ENCODE data around the gene THRAP3. TPM values are rescaled to one million over a fixed set of nuclear protein-coding genes. Genes with fewer than 3 reads are reported as not detected.

Gene THRAP3
- total and polyA plus RNA-seq, 2 of the 8 experiments (the other 6 are each of a cell fraction or from before 2014, with no cell fraction given) = 40.2 to 183 TPM

DNA sequence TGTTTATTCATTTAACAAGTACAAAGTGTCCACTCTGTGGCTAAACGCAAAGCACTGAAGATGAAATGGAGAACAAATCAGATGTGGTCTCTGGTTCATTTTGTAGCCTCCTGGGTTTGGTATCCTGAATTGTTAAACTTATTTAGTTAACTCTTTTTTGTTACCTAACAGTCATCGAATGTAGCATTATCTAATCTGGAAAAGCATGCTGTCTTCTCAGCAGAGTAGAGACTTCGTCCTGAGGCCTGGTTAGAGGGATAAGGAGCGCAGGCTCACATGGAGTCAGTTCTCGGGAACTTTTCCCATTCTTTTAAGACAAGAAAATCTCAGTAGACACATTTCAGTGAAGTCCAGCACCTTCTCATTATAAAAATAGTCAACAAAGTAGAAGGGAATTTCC lies 48.8 kb downstream of the THRAP3 start:
- peaks cover 0 to 27% (median 18%) of the 10 kb centered on the region in 4 experiments; a peak in 7 of 8 replicates for H3K36me3 ChIP-seq (ENCODE audit: control insufficient read depth in 2 of 4, insufficient read depth in 4 of 4, low read length in 3 of 4)
- H3K79me2 ChIP-seq (ENCODE audit: control insufficient read depth in 1 of 2, insufficient read depth in 2 of 2, low read length in 2 of 2) = peaks cover 3 to 28% of the 10 kb centered on the region in 2 experiments; a peak in 2 of 4 replicates
- no peak overlapping the region for H3K27ac ChIP-seq (ENCODE audit: low read depth, low read length)
- no peak overlapping the region for H3K56ac ChIP-seq (replicated peaks; ENCODE audit: insufficient read length, low read depth, low read length)
- H4K5ac ChIP-seq (ENCODE audit: insufficient read length, low read depth, low read length) = no peak overlapping the region
- no peak overlapping the region for H2BK20ac ChIP-seq (ENCODE audit: low read length)
- H3K9ac ChIP-seq (replicated peaks in 1 of 4; ENCODE audit: extremely low read depth in 1 of 4, low read depth in 3 of 4, low read length in 3 of 4) = no peak overlapping the region
- no peak overlapping the region for H3K23ac ChIP-seq (ENCODE audit: insufficient read length)
- H3K4me3 ChIP-seq (ENCODE audit: extremely low read depth in 1 of 4, insufficient read depth in 2 of 4, low read depth in 3 of 4, low read length in 4 of 4) = no peak overlapping the region
- no peaks in the 10 kb centered on the region for H3K23me2 ChIP-seq (ENCODE audit: low read depth, low read length)
- H2AK5ac ChIP-seq (ENCODE audit: low read depth, low read length) = no peak overlapping the region
- no peak overlapping the region for H4K91ac ChIP-seq (replicated peaks; ENCODE audit: insufficient read length, low read length)
- ChIA-PET CTCF (ENCODE audit: partially characterized antibody) (interaction anchor here (1.2 kb wide), 1 partner anchor 13 kb away, joined by 3 read pairs; no protein-coding TSS in a partner anchor), POLR2A (ENCODE audit: partially characterized antibody) (no interaction called here)
- H3K9me3 ChIP-seq (ENCODE audit: insufficient read depth in 2 of 2, low read depth in 1 of 2, low read length in 1 of 2) = no peaks in the 10 kb centered on the region
- no peak overlapping the region for H2AFZ ChIP-seq (ENCODE audit: low read length)
- no peaks in the 10 kb centered on the region for H3K4me1 ChIP-seq (replicated peaks in 1 of 4; ENCODE audit: control insufficient read depth in 3 of 4, insufficient read depth in 4 of 4, low read length in 3 of 4)
- peaks cover 0 to 4% of the 10 kb centered on the region in 2 experiments for H4K20me1 ChIP-seq (replicated peaks in 1 of 2; ENCODE audit: control insufficient read depth in 1 of 2, insufficient read depth in 2 of 2, low read length in 2 of 2)
- 95% methylated on average over 5 of the region's 5 CpGs; no CpG with 5 or more reads in 1 of the 2 experiments for whole genome bisulfite sequencing, 2 experiments (ENCODE audit: extremely low coverage in 1 of 2, insufficient coverage in 1 of 2, insufficient read length in 1 of 2, insufficient replicate concordance in 2 of 2, low coverage in 1 of 2, low lambda C conversion rate in 2 of 2, missing lambda C conversion rate in 1 of 2)
- H3K4ac ChIP-seq (replicated peaks; ENCODE audit: insufficient read length, low read depth, low read length) = no peak overlapping the region
- H2BK5ac ChIP-seq (ENCODE audit: low read depth, low read length) = no peak overlapping the region
- no peak overlapping the region for H2BK12ac ChIP-seq (ENCODE audit: low read depth, low read length)
- peaks cover 2% of the 10 kb centered on the region for H3K79me1 ChIP-seq (ENCODE audit: low read depth, low read length)
- H3K14ac ChIP-seq (ENCODE audit: insufficient read length) = no peak overlapping the region
- H3K27me3 ChIP-seq (replicated peaks in 1 of 4; ENCODE audit: control insufficient read depth in 3 of 4, extremely low read depth in 1 of 4, insufficient read depth in 3 of 4, low read length in 3 of 4) = no peaks in the 10 kb centered on the region
- no peak for DNase-seq (ENCODE audit: low read depth in 1 of 2, low spot score in 2 of 2)
- no peak overlapping the region for H3K18ac ChIP-seq (ENCODE audit: extremely low read depth, low read length)
- H2BK120ac ChIP-seq (replicated peaks; ENCODE audit: low read depth, low read length) = no peak overlapping the region
- no peak overlapping the region for H2BK15ac ChIP-seq (ENCODE audit: low read length)
- no peak for FAIRE-seq
- H4K8ac ChIP-seq (ENCODE audit: extremely low read depth, insufficient read depth, low read length) = no peak overlapping the region
- no peak overlapping the region for H3K4me2 ChIP-seq (ENCODE audit: insufficient read depth in 1 of 2, low read depth in 2 of 2, low read length in 2 of 2)
- TF ChIP-seq, protein P1, sequence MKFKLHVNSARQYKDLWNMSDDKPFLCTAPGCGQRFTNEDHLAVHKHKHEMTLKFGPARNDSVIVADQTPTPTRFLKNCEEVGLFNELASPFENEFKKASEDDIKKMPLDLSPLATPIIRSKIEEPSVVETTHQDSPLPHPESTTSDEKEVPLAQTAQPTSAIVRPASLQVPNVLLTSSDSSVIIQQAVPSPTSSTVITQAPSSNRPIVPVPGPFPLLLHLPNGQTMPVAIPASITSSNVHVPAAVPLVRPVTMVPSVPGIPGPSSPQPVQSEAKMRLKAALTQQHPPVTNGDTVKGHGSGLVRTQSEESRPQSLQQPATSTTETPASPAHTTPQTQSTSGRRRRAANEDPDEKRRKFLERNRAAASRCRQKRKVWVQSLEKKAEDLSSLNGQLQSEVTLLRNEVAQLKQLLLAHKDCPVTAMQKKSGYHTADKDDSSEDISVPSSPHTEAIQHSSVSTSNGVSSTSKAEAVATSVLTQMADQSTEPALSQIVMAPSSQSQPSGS (IDR thresholded peaks at IDR 0.05; ENCODE audit: low read length) = no peak
- TF ChIP-seq TAF7 (optimal IDR thresholded peaks at IDR 0.05; ENCODE audit: borderline replicate concordance, low read depth, low read length) (no peak), POU5F1 (IDR thresholded peaks at IDR 0.05; ENCODE audit: low read depth, low read length) (no peak), SIN3A (conservative IDR thresholded peaks at IDR 0.05 in 1 of 2, IDR thresholded peaks at IDR 0.05 in 1 of 2; ENCODE audit: low read depth in 1 of 2, low read length in 2 of 2) (no peak)

Data from H1 (cell line).